AG09309 (cell line): Measurements from ENCODE around the gene MMP20.

Experiments used
- DNase-seq: peaks from one replicate; pipeline ENCODE4 v3.0.0-alpha.2; 2010; ENCODE audit warnings: low read depth
- H3K4me3 ChIP-seq: 2 replicates; pipeline ENCODE4 v1.5.1; 2011; ENCODE audit warnings: mild to moderate bottlenecking, low read depth, low read length, moderate library complexity; ENCODE audit not compliant: control insufficient read depth
- TF ChIP-seq, protein P1 (sequence below): IDR thresholded peaks from 2 replicates; pipeline ENCODE4 v1.5.1; 2011; ENCODE audit warnings: mild to moderate bottlenecking, low read depth, low read length, inconsistent platforms; ENCODE audit not compliant: insufficient read depth, control insufficient read depth; ENCODE audit errors: missing control alignments

MMP20 gene

DNA sequence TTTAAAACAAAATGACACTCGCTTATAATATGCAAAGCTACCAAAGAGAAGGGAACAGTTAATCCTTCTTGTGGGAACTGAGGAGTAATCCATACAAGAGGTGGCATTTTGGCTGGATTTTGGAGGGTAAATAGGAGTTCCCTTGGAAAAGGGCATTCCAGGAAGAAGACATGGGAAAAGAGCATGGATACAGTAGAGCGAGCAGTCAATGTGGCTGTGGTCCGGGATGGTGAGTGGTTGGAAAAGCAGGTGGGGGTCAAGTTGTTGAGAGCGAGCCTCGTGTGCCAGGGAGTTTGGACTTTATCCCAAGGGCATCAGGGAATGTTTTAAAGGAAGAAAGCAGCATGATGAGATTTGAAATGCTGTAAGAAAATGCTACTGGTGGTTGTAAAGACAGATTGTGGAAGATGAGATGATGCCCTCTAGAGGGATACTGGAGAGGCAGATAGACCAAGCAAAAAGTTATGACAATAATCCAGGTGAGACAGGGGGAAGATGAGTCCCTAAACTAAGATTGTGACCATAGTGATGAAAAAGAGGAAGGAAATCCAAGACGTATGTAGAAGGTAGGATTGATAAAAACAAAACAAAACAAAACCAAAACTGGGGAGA lies 90.8 kb downstream of the MMP20 start:
- no peak for DNase-seq
- no peak overlapping the region for H3K4me3 ChIP-seq
- TF ChIP-seq, protein P1, sequence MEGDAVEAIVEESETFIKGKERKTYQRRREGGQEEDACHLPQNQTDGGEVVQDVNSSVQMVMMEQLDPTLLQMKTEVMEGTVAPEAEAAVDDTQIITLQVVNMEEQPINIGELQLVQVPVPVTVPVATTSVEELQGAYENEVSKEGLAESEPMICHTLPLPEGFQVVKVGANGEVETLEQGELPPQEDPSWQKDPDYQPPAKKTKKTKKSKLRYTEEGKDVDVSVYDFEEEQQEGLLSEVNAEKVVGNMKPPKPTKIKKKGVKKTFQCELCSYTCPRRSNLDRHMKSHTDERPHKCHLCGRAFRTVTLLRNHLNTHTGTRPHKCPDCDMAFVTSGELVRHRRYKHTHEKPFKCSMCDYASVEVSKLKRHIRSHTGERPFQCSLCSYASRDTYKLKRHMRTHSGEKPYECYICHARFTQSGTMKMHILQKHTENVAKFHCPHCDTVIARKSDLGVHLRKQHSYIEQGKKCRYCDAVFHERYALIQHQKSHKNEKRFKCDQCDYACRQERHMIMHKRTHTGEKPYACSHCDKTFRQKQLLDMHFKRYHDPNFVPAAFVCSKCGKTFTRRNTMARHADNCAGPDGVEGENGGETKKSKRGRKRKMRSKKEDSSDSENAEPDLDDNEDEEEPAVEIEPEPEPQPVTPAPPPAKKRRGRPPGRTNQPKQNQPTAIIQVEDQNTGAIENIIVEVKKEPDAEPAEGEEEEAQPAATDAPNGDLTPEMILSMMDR, result peak; percentile 41

DNA sequence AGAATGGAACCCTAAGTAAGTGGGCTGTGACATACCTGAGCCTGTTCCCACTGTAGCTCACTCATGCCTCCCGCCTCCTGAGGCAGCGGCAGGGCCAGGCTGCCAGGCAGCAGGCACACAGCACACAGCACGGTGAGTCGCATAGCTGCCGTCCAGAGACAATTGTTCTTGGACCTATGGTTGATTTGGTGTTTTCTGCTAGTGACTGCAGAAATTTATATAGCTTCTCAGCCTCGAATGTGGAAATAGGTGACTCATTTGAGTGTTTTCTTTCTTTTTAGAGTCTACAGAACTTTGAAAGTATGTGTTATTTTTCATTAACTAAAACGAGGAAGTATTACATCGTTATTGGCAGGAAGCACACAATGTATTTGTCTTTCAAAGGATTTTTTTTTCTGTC lies 94.6 kb downstream of the MMP20 start, which contains the start of gene MMP7:
Gene MMP7 (minus strand): TSS at position 190 of the 400 bp plus-strand sequence. CDS start 47 bp downstream, at position 143.
- DNase-seq, result no peak
- H3K4me3 ChIP-seq, result no peak within 1 kb of the TSS
- TF ChIP-seq, protein P1, result no peak

DNA sequence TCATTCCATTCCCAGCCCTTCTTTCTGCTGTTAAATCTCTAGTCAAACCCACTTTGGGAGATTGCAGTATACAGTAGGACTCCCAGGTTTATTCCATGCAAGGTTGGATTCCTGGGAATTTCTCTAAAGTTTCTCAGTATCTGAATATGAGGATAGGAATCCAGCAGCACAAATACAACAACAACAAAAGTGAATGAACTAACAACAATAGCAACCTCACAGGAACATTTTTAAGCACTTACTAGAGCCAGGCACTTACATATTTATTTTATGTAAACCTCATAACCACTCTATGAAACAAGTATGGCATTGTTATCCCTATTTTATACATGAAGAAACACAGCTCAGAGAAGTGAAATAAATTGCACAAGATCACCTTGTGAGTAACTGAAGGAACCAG lies 96.5 kb downstream of the MMP20 start:
- TF ChIP-seq, protein P1, result no peak
- no peak for DNase-seq
- H3K4me3 ChIP-seq, result no peak overlapping the region

DNA sequence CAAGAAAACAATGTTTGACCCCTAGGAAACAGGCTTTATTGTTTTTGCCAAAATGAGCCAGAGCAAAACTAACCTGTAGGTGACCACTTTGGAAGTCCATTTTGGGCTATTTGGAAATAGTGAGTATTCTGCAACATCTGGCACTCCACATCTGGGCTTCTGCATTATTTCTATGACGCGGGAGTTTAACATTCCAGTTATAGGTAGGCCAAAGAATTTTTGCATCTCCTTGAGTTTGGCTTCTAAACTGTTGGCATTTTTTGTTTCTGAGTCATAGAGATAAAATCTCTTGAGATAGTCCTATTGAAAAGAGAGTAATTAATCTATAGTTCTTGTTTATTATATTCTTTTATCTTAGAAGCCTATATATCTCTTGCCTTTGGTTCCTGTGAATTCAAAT lies 97.4 kb downstream of the MMP20 start:
- DNase-seq, result no peak
- TF ChIP-seq, protein P1, result no peak
- no peak overlapping the region for H3K4me3 ChIP-seq

DNA sequence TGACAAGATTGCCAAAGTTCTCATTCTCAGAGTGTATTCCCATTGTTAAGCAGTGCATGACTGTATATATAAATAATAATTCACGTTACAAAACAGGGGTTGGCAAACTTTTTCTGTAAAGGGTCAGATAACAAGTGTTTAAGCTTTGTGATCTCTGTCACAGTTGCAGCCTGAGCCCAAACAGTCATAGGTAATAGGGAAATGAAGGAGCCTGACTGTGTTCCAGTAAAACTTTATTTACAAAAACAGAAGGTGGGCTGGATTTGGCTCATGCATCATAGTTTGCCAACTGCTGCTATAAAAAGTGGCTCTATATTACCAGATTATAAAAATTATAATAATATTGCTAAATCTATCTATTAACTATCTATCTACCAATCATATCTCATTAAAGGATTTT lies 98.1 kb downstream of the MMP20 start:
- no peak for DNase-seq
- TF ChIP-seq, protein P1, result no peak

More for the DNA sequence above, 98.1 kb downstream of the MMP20 start:
- no peak overlapping the region for H3K4me3 ChIP-seq
